ENCODE data around the gene VSTM2B. TPM values are rescaled to one million over a fixed set of nuclear protein-coding genes. Genes with fewer than 3 reads are reported as not detected.

Gene VSTM2B
- total and polyA plus RNA-seq, 2 of the 13 experiments (the other 11 are each of a cell fraction or from before 2014, with no cell fraction given), result not detected

- TF ChIP-seq POGZ (CRISPR knock-in tag; IDR thresholded peaks at IDR 0.05) (peak; percentile 93), ZNF703 (CRISPR knock-in tag; IDR thresholded peaks at IDR 0.05; ENCODE audit: borderline replicate concordance) (0 out of 2 replicates have a peak, but pooled peaks have one; percentile 16), ZNF569 (CRISPR knock-in tag; IDR thresholded peaks at IDR 0.05; ENCODE audit: borderline replicate concordance) (no peak), LCORL (IDR thresholded peaks at IDR 0.05) (no peak), LCORL (CRISPR knock-in tag; IDR thresholded peaks at IDR 0.05) (peak; percentile 72), SAP130 (CRISPR knock-in tag; IDR thresholded peaks at IDR 0.05; ENCODE audit: low read depth) (peak; percentile 97), SSRP1 (CRISPR knock-in tag; IDR thresholded peaks at IDR 0.05) (no peak), PTBP1 (IDR thresholded peaks at IDR 0.05; ENCODE audit: low read depth, low read length, poor library complexity, severe bottlenecking) (no peak), ZNF17 (CRISPR knock-in tag; IDR thresholded peaks at IDR 0.05) (no peak), ZNF598 (CRISPR knock-in tag; IDR thresholded peaks at IDR 0.05; ENCODE audit: borderline replicate concordance) (no peak; the same call in 1 of the 2 replicates), ZNF33A (CRISPR knock-in tag; IDR thresholded peaks at IDR 0.05; ENCODE audit: borderline replicate concordance) (no peak), ZNF619 (CRISPR knock-in tag; IDR thresholded peaks at IDR 0.05) (peak; percentile 56; the same call in 1 of the 2 replicates), SKI (IDR thresholded peaks at IDR 0.05; ENCODE audit: partially characterized antibody) (peak; percentile 29), CHD4 (IDR thresholded peaks at IDR 0.05; ENCODE audit: borderline replicate concordance, low read length) (no peak), ZNF329 (CRISPR knock-in tag; IDR thresholded peaks at IDR 0.05; ENCODE audit: low read depth) (no peak), ZNF260 (CRISPR knock-in tag; IDR thresholded peaks at IDR 0.05; ENCODE audit: borderline replicate concordance, low read depth) (no peak), TP53 (CRISPR knock-in tag; conservative IDR thresholded peaks at IDR 0.05) (0 out of 2 replicates have a peak, but pooled peaks have one; percentile 52), SPEN (CRISPR knock-in tag; IDR thresholded peaks at IDR 0.05; ENCODE audit: low read depth) (peak; percentile 82), SP4 (CRISPR knock-in tag; IDR thresholded peaks at IDR 0.05) (0 out of 2 replicates have a peak, but pooled peaks have one; percentile 40)
- TF ChIP-seq, protein P1, sequence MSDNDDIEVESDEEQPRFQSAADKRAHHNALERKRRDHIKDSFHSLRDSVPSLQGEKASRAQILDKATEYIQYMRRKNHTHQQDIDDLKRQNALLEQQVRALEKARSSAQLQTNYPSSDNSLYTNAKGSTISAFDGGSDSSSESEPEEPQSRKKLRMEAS (IDR thresholded peaks at IDR 0.05), result peak; percentile 63; the same call in 1 of the 2 replicates
- TF ChIP-seq, protein P2, sequence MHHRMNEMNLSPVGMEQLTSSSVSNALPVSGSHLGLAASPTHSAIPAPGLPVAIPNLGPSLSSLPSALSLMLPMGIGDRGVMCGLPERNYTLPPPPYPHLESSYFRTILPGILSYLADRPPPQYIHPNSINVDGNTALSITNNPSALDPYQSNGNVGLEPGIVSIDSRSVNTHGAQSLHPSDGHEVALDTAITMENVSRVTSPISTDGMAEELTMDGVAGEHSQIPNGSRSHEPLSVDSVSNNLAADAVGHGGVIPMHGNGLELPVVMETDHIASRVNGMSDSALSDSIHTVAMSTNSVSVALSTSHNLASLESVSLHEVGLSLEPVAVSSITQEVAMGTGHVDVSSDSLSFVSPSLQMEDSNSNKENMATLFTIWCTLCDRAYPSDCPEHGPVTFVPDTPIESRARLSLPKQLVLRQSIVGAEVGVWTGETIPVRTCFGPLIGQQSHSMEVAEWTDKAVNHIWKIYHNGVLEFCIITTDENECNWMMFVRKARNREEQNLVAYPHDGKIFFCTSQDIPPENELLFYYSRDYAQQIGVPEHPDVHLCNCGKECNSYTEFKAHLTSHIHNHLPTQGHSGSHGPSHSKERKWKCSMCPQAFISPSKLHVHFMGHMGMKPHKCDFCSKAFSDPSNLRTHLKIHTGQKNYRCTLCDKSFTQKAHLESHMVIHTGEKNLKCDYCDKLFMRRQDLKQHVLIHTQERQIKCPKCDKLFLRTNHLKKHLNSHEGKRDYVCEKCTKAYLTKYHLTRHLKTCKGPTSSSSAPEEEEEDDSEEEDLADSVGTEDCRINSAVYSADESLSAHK (CRISPR knock-in tag; IDR thresholded peaks at IDR 0.05; ENCODE audit: borderline replicate concordance), result no peak
- TF ChIP-seq, protein P3, sequence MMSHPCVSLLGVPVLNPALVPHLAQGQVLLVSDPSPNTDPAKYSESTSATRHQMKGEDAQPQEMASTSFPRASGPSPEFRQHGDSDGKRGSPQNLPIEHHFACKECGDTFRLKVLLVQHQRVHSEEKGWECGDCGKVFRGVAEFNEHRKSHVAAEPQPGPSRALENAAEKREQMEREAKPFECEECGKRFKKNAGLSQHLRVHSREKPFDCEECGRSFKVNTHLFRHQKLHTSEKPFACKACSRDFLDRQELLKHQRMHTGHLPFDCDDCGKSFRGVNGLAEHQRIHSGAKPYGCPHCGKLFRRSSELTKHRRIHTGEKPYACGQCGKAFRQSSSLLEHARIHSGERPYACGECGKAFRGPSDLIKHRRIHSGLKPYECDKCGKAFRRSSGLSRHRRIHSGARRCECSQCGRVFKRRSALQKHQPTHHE (CRISPR knock-in tag; IDR thresholded peaks at IDR 0.05; ENCODE audit: borderline replicate concordance), result 0 out of 2 replicates have a peak, but pooled peaks have one; percentile 29
- TF ChIP-seq, protein P4, sequence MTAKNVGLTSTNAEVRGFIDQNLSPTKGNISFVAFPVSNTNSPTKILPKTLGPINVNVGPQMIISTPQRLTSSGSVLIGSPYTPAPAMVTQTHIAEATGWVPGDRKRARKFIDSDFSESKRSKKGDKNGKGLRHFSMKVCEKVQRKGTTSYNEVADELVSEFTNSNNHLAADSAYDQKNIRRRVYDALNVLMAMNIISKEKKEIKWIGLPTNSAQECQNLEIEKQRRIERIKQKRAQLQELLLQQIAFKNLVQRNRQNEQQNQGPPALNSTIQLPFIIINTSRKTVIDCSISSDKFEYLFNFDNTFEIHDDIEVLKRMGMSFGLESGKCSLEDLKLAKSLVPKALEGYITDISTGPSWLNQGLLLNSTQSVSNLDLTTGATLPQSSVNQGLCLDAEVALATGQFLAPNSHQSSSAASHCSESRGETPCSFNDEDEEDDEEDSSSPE (CRISPR knock-in tag; IDR thresholded peaks at IDR 0.05), result no peak; the same call in 1 of the 2 replicates
Observed at GRCh38 chr19:29605653-29606419, 80.0 kb downstream of the VSTM2B start, which contains the start of gene POP4 (continued).
